ENCODE data around the gene SLC24A3.

The SLC24A3 gene

GRCh38 chr20:19351542-19351941 is 139.1 kb downstream of the SLC24A3 start:
- Histone ChIP-seq H3K4me1 (ENCODE audit: low read length) (peaks cover 9% of the 10 kb centered on the region), H2AFZ (ENCODE audit: low read depth, low read length) (no peak overlapping the region), H4K20me1 (ENCODE audit: insufficient read depth, low read length) (no peaks in the 10 kb centered on the region), H3K4me2 (ENCODE audit: low read length) (no peak overlapping the region), H3K36me3 (replicated peaks; ENCODE audit: low read depth, low read length) (no peaks in the 10 kb centered on the region), H3K27ac (ENCODE audit: low read length) (no peak overlapping the region), H3K27me3 (ENCODE audit: low read depth, low read length) (peaks cover 71% of the 10 kb centered on the region), H3K9ac (ENCODE audit: low read length) (no peak overlapping the region), H3K9me3 (ENCODE audit: insufficient read depth, low read length) (no peaks in the 10 kb centered on the region), H3K4me3 (ENCODE audit: low read length) (no peak overlapping the region), H3K79me2 (ENCODE audit: low read length) (no peaks in the 10 kb centered on the region)
- TF ChIP-seq CTCF (IDR thresholded peaks at IDR 0.05; ENCODE audit: low read depth, low read length), result no peak
- no peak for TF ChIP-seq EZH2phosphoT487 (IDR thresholded peaks at IDR 0.05; ENCODE audit: low read depth)

GRCh38 chr20:19354950-19355349 is 142.5 kb downstream of the SLC24A3 start:
- no peaks in the 10 kb centered on the region for H3K36me3 ChIP-seq (replicated peaks; ENCODE audit: low read depth, low read length)
- H3K79me2 ChIP-seq (ENCODE audit: low read length), result no peaks in the 10 kb centered on the region
- TF ChIP-seq EZH2phosphoT487 (IDR thresholded peaks at IDR 0.05; ENCODE audit: low read depth) (no peak), CTCF (IDR thresholded peaks at IDR 0.05; ENCODE audit: low read depth, low read length) (no peak)
- H3K9me3 ChIP-seq (ENCODE audit: insufficient read depth, low read length), result no peaks in the 10 kb centered on the region
- H3K27me3 ChIP-seq (ENCODE audit: low read depth, low read length), result peaks cover 54% of the 10 kb centered on the region
- H3K27ac ChIP-seq (ENCODE audit: low read length), result no peak overlapping the region
- H3K4me3 ChIP-seq (ENCODE audit: low read length), result no peak overlapping the region
- no peak overlapping the region for H3K9ac ChIP-seq (ENCODE audit: low read length)
- no peak overlapping the region for H3K4me2 ChIP-seq (ENCODE audit: low read length)
- H3K4me1 ChIP-seq (ENCODE audit: low read length), result no peaks in the 10 kb centered on the region
- H2AFZ ChIP-seq (ENCODE audit: low read depth, low read length), result no peak overlapping the region
- H4K20me1 ChIP-seq (ENCODE audit: insufficient read depth, low read length), result no peaks in the 10 kb centered on the region

- Histone ChIP-seq H4K20me1 (ENCODE audit: insufficient read depth, low read length) (no peaks in the 10 kb centered on the region), H3K9ac (ENCODE audit: low read length) (no peak overlapping the region), H3K9me3 (ENCODE audit: insufficient read depth, low read length) (no peaks in the 10 kb centered on the region), H3K4me1 (ENCODE audit: low read length) (no peaks in the 10 kb centered on the region), H3K4me3 (ENCODE audit: low read length) (no peak overlapping the region), H3K4me2 (ENCODE audit: low read length) (no peak overlapping the region), H3K27me3 (ENCODE audit: low read depth, low read length) (peaks cover 38% of the 10 kb centered on the region), H3K36me3 (replicated peaks; ENCODE audit: low read depth, low read length) (no peaks in the 10 kb centered on the region), H3K27ac (ENCODE audit: low read length) (no peak overlapping the region), H3K79me2 (ENCODE audit: low read length) (no peaks in the 10 kb centered on the region), H2AFZ (ENCODE audit: low read depth, low read length) (no peak overlapping the region; the same call in 1 of the 2 replicates)
- TF ChIP-seq EZH2phosphoT487 (IDR thresholded peaks at IDR 0.05; ENCODE audit: low read depth) (no peak), CTCF (IDR thresholded peaks at IDR 0.05; ENCODE audit: low read depth, low read length) (no peak)
Observed at GRCh38 chr20:19361790-19362189, 149.3 kb downstream of the SLC24A3 start.

- H3K27ac ChIP-seq (ENCODE audit: low read length), result no peak overlapping the region
- TF ChIP-seq EZH2phosphoT487 (IDR thresholded peaks at IDR 0.05; ENCODE audit: low read depth), result no peak
- no peak for TF ChIP-seq CTCF (IDR thresholded peaks at IDR 0.05; ENCODE audit: low read depth, low read length)
- no peaks in the 10 kb centered on the region for H3K36me3 ChIP-seq (replicated peaks; ENCODE audit: low read depth, low read length)
Observed at GRCh38 chr20:19363476-19363875, 151.0 kb downstream of the SLC24A3 start.

More at GRCh38 chr20:19363476-19363875, 151.0 kb downstream of the SLC24A3 start:
- Histone ChIP-seq H3K4me2 (ENCODE audit: low read length) (no peak overlapping the region), H2AFZ (ENCODE audit: low read depth, low read length) (no peak overlapping the region), H3K4me1 (ENCODE audit: low read length) (no peaks in the 10 kb centered on the region), H3K27me3 (ENCODE audit: low read depth, low read length) (peaks cover 42% of the 10 kb centered on the region), H3K9ac (ENCODE audit: low read length) (no peak overlapping the region), H3K9me3 (ENCODE audit: insufficient read depth, low read length) (no peaks in the 10 kb centered on the region), H3K4me3 (ENCODE audit: low read length) (no peak overlapping the region), H3K79me2 (ENCODE audit: low read length) (no peaks in the 10 kb centered on the region), H4K20me1 (ENCODE audit: insufficient read depth, low read length) (no peaks in the 10 kb centered on the region)
